Measurements from ENCODE around the gene MYCBP2.

MYCBP2 gene

GRCh38 chr13:77150651-77151050 lies 176.2 kb downstream of the MYCBP2 start:
- no peak for DNase-seq (ENCODE audit: low read depth, low spot score)
- H3K4me3 ChIP-seq (ENCODE audit: low read length): no peak overlapping the region

- DNase-seq (ENCODE audit: low read depth, low spot score): no peak
- no peak overlapping the region for H3K4me3 ChIP-seq (ENCODE audit: low read length)
Observed at GRCh38 chr13:77143431-77143830, 183.5 kb downstream of the MYCBP2 start.

- no peak for DNase-seq (ENCODE audit: low read depth, low spot score)
- H3K4me3 ChIP-seq (ENCODE audit: low read length): no peak overlapping the region
Observed at GRCh38 chr13:77139306-77139705, 187.6 kb downstream of the MYCBP2 start.

GRCh38 chr13:77138813-77139212 lies 188.1 kb downstream of the MYCBP2 start:
- DNase-seq (ENCODE audit: low read depth, low spot score): no peak
- H3K4me3 ChIP-seq (ENCODE audit: low read length): no peak overlapping the region

- no peak for DNase-seq (ENCODE audit: low read depth, low spot score)
- no peak overlapping the region for H3K4me3 ChIP-seq (ENCODE audit: low read length)
Observed at GRCh38 chr13:77136902-77137420, 189.9 kb downstream of the MYCBP2 start.

GRCh38 chr13:77124423-77124822 lies 202.5 kb downstream of the MYCBP2 start:
- no peak overlapping the region for H3K4me3 ChIP-seq (ENCODE audit: low read length)
- no peak for DNase-seq (ENCODE audit: low read depth, low spot score)

GRCh38 chr13:77118134-77118533 lies 208.8 kb downstream of the MYCBP2 start:
- no peak overlapping the region for H3K4me3 ChIP-seq (ENCODE audit: low read length)
- no peak for DNase-seq (ENCODE audit: low read depth, low spot score)

- DNase-seq (ENCODE audit: low read depth, low spot score): no peak
- no peak overlapping the region for H3K4me3 ChIP-seq (ENCODE audit: low read length)
Observed at GRCh38 chr13:77114271-77114670, 212.6 kb downstream of the MYCBP2 start.

- DNase-seq (ENCODE audit: low read depth, low spot score): no peak
Observed at GRCh38 chr13:77113496-77113895, 213.4 kb downstream of the MYCBP2 start.

GRCh38 chr13:77105051-77105450 lies 221.8 kb downstream of the MYCBP2 start:
- DNase-seq (ENCODE audit: low read depth, low spot score): no peak
- H3K4me3 ChIP-seq (ENCODE audit: low read length): no peak overlapping the region

More at GRCh38 chr13:77113496-77113895, 213.4 kb downstream of the MYCBP2 start:
- H3K4me3 ChIP-seq (ENCODE audit: low read length): no peak overlapping the region

GRCh38 chr13:77099415-77099814 lies 227.5 kb downstream of the MYCBP2 start:
- H3K4me3 ChIP-seq (ENCODE audit: low read length): no peak overlapping the region
- DNase-seq (ENCODE audit: low read depth, low spot score): no peak

- no peak for DNase-seq (ENCODE audit: low read depth, low spot score)
- no peak overlapping the region for H3K4me3 ChIP-seq (ENCODE audit: low read length)
Observed at GRCh38 chr13:77095288-77095687, 231.6 kb downstream of the MYCBP2 start.

- no peak for DNase-seq (ENCODE audit: low read depth, low spot score)
- no peak overlapping the region for H3K4me3 ChIP-seq (ENCODE audit: low read length)
Observed at GRCh38 chr13:77094773-77095172, 232.1 kb downstream of the MYCBP2 start.

GRCh38 chr13:77093735-77094134 lies 233.2 kb downstream of the MYCBP2 start:
- H3K4me3 ChIP-seq (ENCODE audit: low read length): no peak overlapping the region

GRCh38 chr13:77084755-77085154 lies 242.1 kb downstream of the MYCBP2 start:
- DNase-seq (ENCODE audit: low read depth, low spot score): no peak
- no peak overlapping the region for H3K4me3 ChIP-seq (ENCODE audit: low read length)

More at GRCh38 chr13:77093735-77094134, 233.2 kb downstream of the MYCBP2 start:
- no peak for DNase-seq (ENCODE audit: low read depth, low spot score)

- no peak for DNase-seq (ENCODE audit: low read depth, low spot score)
- H3K4me3 ChIP-seq (ENCODE audit: low read length): no peak overlapping the region
Observed at GRCh38 chr13:77079902-77080413, 246.9 kb downstream of the MYCBP2 start.

- H3K4me3 ChIP-seq (ENCODE audit: low read length): no peak overlapping the region
- no peak for DNase-seq (ENCODE audit: low read depth, low spot score)
Observed at GRCh38 chr13:77067519-77067918, 259.4 kb downstream of the MYCBP2 start.

- H3K4me3 ChIP-seq (ENCODE audit: low read length): no peak overlapping the region
- no peak for DNase-seq (ENCODE audit: low read depth, low spot score)
Observed at GRCh38 chr13:77065461-77066147, 261.3 kb downstream of the MYCBP2 start.

GRCh38 chr13:77062097-77062496 lies 264.8 kb downstream of the MYCBP2 start:
- H3K4me3 ChIP-seq (ENCODE audit: low read length): no peak overlapping the region
- DNase-seq (ENCODE audit: low read depth, low spot score): no peak

- H3K4me3 ChIP-seq (ENCODE audit: low read length): no peak overlapping the region
- DNase-seq (ENCODE audit: low read depth, low spot score): no peak
Observed at GRCh38 chr13:77061362-77061761, 265.5 kb downstream of the MYCBP2 start.

- DNase-seq (ENCODE audit: low read depth, low spot score): no peak
- H3K4me3 ChIP-seq (ENCODE audit: low read length): no peak overlapping the region
Observed at GRCh38 chr13:77056886-77057285, 270.0 kb downstream of the MYCBP2 start.

Data from Jurkat, Clone E6-1 (cell line).